Measurements from ENCODE around the gene PROS1.
"Not testable (repeated sequence)": the region's sequence is repeated elsewhere in the genome, so short reads cannot be mapped to it uniquely, and the experiment has no call there.

PROS1 gene

DNA sequence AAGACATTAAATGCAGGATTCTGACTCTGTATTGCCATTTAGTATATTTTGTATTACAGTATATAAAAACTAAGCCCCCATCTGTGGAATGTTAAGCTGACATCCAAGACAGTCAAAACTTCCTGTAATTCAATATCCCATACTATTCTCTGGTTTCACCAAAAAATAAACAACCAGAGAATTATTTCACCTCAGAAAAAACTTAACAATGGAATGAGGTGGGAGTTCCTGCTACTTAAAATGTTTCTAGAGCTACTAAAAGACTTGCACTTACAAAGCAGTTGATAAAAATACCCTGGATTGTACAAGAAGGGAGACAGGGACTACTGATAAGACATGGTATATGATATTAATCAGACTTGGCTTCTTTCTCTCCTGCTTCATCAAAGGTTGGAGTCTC lies 14.6 kb upstream of the PROS1 start:
- H3K9me3 Mint-ChIP-seq, result no peaks in the 10 kb centered on the region
- no peaks in the 10 kb centered on the region for H3K27me3 Mint-ChIP-seq
- H3K27ac Mint-ChIP-seq, result no peak overlapping the region
- peaks cover 2% of the 10 kb centered on the region for H3K36me3 Mint-ChIP-seq
- no peaks in the 10 kb centered on the region for H3K4me1 Mint-ChIP-seq
- H3K4me3 Mint-ChIP-seq, result no peak overlapping the region

DNA sequence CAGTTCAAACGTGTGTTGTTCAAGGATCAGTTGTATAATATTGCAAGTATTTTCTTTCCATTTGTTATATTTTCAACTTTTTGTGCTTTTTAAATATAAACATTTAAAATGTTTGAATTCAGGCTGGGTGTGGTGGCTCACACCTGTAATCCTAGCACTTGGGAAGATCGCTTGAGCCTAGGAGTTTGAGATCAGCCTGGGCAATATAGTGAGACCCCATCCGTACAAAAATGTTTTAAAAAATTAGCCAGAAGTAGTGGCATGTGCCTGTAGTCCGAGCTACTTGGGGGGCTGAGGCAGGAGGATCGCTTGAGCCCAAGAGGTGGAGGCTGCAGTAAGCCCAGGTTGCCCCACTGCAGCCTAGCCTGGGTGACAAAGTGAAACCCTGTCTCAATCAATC lies 10.9 kb upstream of the PROS1 start:
- Mint-ChIP-seq H3K9me3 (no peaks in the 10 kb centered on the region), H3K4me1 (peaks cover 19% of the 10 kb centered on the region), H3K27me3 (no peaks in the 10 kb centered on the region), H3K4me3 (no peak overlapping the region), H3K36me3 (peaks cover 2% of the 10 kb centered on the region), H3K27ac (no peak overlapping the region)

DNA sequence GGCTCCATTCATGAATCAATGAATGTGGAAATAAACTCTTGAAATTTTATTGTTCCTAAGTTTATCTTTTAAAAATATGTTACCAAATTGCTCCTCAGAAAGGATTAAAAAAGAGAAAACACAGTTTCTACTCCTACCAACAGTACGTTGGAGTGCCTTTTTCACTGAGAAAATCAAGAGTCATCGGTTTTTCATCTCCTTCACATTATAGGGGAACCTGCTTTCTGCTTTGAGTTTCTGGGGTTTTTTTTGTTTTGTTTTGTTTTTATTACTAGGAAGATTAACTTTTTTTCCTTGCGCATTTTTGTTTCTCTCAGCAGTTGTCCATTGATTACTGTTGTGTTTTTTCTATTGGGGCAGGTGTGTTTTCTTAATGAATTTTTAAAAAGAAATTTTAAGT lies 9.7 kb upstream of the PROS1 start:
- Mint-ChIP-seq H3K4me3 (no peak overlapping the region), H3K36me3 (no peaks in the 10 kb centered on the region), H3K9me3 (no peaks in the 10 kb centered on the region), H3K4me1 (peaks cover 24% of the 10 kb centered on the region), H3K27me3 (no peaks in the 10 kb centered on the region), H3K27ac (no peak overlapping the region)

DNA sequence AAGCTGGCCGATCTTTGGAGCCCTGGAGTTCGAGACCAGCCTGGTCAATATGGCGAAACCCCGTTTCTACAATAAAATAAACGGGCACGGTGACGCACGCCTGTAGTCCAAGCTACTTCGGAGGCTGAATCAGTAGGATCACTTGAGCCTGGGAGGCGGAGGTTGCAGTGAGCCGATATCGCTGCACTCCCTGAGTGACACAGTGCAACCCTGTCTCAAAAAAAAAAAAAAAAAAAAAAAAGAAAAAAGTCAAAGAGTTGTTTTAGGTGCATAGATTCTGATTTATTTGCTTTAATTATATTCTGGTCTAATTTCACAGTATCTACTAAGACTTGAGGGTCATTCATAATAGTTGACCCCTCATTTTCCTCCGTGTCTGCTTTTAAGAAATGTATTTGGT lies 8.0 kb upstream of the PROS1 start:
- H3K36me3 Mint-ChIP-seq, result no peaks in the 10 kb centered on the region
- no peaks in the 10 kb centered on the region for H3K27me3 Mint-ChIP-seq
- H3K4me3 Mint-ChIP-seq, result peak overlapping the region; percentile 88
- H3K27ac Mint-ChIP-seq, result peak overlapping the region; percentile 14
- H3K9me3 Mint-ChIP-seq, result no peaks in the 10 kb centered on the region
- peaks cover 24% of the 10 kb centered on the region for H3K4me1 Mint-ChIP-seq

DNA sequence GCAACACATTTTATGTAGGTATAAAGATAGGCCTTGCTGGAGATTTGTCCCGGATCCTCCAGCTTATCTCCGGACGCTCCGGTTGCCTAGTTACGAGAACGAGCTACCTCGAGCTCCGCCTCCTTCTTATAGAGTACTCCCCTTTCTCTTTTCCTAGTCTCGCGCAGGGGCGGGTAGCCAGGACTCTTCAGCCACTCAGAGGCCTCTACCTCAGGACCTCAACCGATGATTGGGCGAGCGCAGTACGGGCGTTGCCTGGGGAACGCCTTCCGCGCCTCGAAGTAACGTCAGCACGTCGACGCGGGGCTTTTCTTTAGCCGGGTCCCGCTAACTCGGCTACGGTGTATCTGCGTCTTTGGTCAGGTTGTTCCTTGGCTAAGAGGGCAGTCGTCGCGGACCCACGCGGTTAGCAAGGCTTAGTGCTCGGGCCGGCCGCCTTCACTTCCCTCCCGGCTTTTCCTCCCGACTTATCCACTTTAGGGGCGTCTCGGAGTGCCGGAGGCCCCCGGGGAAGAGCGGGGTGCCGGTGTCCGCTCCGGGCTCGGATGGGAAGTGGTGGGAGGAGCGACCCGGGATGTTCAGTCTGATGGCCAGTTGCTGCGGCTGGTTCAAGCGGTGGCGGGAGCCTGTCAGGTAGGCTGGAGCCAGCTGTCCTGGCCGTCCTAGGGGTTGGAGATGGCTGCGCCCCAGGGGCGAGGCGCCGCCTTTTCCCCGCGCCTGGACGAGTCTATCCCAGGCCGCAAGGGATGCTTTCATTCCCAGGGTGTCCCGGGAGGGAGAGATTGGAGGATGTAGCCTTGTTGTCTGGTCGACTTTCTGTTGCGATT lies 6.4 kb upstream of the PROS1 start, which contains the start of gene ARL13B:
TSS of gene ARL13B (plus strand) at position 306 of the 827 bp plus-strand sequence. CDS start at position 575, 269 bp downstream.
- Mint-ChIP-seq H3K36me3 (no peaks in the 10 kb centered on the region), H3K27ac (peak within 1 kb of the TSS; percentile 48), H3K4me3 (peak within 1 kb of the TSS; percentile 88), H3K9me3 (no peaks in the 10 kb centered on the region), H3K27me3 (peaks cover 3% of the 10 kb centered on the region), H3K4me1 (peaks cover 28% of the 10 kb centered on the region)

DNA sequence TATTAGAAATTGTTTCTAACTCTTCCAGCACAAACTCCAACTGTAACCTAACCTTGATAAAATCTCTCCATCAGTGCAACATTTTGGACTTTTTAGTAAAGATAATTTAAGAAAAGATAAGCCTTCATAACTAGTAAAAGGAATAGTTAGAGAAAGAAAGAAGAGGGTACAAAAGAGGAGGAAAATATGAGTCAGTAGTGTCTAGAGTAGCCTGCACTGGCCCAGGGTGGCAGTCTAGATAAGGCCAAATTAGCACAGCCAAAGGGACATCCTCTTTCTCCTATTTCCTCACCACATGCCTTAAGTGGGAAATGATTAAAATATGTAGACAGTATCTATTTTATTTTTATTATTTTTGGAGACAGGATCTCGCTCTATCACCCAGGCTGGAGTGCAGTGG lies 3.7 kb downstream of the PROS1 start:
- Mint-ChIP-seq H3K27ac (no peak overlapping the region), H3K4me1 (peaks cover 7% of the 10 kb centered on the region), H3K4me3 (no peak overlapping the region), H3K9me3 (no peaks in the 10 kb centered on the region), H3K27me3 (peaks cover 8% of the 10 kb centered on the region), H3K36me3 (no peaks in the 10 kb centered on the region)

DNA sequence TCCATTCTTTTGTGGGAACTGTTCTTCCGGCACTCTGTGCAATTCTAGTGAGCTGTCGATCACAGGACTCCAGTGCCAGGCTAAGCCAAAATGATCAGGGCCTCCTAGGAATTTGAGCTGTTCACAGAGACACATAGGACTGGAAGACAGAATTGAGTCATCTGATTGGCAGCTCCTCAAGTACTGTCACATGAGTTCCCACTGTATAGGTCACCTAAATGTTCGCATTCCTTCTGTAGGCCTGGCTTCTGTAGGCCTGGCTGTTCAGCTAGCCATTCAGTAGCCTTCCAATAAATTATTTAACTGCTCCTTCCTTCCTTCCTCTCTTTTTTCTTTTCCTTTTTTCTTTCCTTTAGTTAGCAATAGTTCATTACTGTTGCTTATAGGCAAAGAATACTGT lies 4.3 kb downstream of the PROS1 start:
- Mint-ChIP-seq H3K9me3 (no peaks in the 10 kb centered on the region), H3K4me3 (no peak overlapping the region), H3K4me1 (peaks cover 7% of the 10 kb centered on the region), H3K27me3 (peaks cover 8% of the 10 kb centered on the region), H3K36me3 (no peaks in the 10 kb centered on the region), H3K27ac (no peak overlapping the region)

DNA sequence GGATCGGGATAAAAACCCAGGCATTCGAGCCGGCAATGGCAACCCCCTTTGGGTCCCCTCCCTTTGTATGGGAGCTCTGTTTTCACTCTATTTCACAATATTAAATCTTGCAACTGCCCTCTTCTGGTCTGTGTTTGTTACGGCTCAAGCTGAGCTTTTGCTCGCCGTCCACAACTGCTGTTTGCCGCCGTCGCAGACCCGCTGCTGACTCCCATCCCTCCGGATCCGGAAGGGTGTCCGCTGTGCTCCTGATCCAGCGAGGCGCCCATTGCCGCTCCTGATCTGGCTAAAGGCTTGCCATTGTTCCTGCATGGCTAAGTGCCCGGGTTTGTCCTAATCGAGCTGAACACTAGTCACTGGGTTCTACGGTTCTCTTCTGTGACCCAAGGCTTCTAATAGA lies 8.6 kb downstream of the PROS1 start:
- not testable (repeated sequence) for H3K9me3 Mint-ChIP-seq, H3K4me1 Mint-ChIP-seq, H3K27me3 Mint-ChIP-seq, H3K36me3 Mint-ChIP-seq, H3K27ac Mint-ChIP-seq, H3K4me3 Mint-ChIP-seq

DNA sequence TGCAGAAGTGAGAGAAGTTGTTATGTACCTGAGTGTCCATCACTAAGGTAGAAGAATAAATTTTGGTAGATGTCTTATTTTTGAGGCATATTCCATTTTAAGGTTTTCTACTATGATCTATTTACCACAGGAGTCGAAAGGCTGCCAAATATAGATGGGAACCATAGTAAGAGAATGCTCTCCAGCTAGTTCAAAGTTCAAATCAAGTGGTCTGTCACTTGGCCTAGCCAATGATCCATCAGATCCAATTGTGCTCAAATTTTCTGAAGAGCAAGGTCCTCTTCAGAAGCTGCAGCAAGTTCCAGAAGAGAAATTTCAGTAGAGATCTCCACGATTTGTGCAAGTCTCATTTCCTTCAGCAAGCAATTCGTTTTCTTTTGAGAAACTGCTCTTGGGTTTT lies 10.9 kb downstream of the PROS1 start:
- no peaks in the 10 kb centered on the region for H3K4me1 Mint-ChIP-seq
- H3K27ac Mint-ChIP-seq, result no peak overlapping the region
- no peaks in the 10 kb centered on the region for H3K9me3 Mint-ChIP-seq
- no peak overlapping the region for H3K4me3 Mint-ChIP-seq
- peaks cover 5% of the 10 kb centered on the region for H3K27me3 Mint-ChIP-seq
- no peaks in the 10 kb centered on the region for H3K36me3 Mint-ChIP-seq

DNA sequence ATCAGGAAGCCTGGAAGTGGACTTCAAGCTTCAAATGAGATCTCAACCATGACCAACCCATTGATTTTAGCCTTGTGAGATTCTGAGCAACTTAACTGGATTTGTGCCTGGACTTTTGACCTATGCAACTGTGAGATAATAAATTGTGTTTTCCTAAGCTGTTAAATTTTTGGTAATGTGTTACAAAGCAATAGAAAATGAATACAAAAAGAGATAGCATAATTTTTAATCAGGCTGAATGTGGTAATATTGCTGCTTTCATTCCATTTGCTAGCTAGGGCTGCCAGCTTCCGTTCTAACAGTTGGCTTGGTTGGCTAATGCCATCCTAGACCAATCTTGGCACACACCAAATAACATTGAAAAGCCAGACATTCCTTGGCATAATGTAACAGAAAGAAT lies 12.2 kb downstream of the PROS1 start:
- H3K36me3 Mint-ChIP-seq, result no peaks in the 10 kb centered on the region
- H3K9me3 Mint-ChIP-seq, result no peaks in the 10 kb centered on the region
- H3K27ac Mint-ChIP-seq, result no peak overlapping the region
- peaks cover 7% of the 10 kb centered on the region for H3K27me3 Mint-ChIP-seq
- H3K4me1 Mint-ChIP-seq, result no peaks in the 10 kb centered on the region
- H3K4me3 Mint-ChIP-seq, result no peak overlapping the region

DNA sequence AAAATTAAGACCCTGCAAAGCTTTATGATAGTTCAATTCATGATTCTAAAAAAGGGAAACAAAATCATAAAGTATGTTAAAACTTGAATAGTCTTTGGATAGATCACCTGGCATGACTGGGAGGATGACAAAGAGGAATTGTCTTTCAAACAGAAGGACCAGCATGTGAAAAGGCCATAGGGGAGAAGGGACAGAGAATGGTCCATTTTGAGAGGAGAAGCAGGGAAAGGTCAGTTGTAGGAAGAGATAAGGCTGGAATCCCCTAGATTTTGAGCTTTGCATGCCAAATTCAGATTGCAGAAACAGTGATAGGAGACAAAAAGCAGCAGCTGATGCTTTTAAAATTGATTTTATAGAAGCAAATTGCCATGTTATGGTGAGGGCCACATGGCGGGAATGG lies 12.7 kb downstream of the PROS1 start:
- H3K27ac Mint-ChIP-seq, result no peak overlapping the region
- H3K4me3 Mint-ChIP-seq, result no peak overlapping the region
- H3K36me3 Mint-ChIP-seq, result no peaks in the 10 kb centered on the region
- no peaks in the 10 kb centered on the region for H3K4me1 Mint-ChIP-seq
- H3K9me3 Mint-ChIP-seq, result no peaks in the 10 kb centered on the region
- peaks cover 8% of the 10 kb centered on the region for H3K27me3 Mint-ChIP-seq

DNA sequence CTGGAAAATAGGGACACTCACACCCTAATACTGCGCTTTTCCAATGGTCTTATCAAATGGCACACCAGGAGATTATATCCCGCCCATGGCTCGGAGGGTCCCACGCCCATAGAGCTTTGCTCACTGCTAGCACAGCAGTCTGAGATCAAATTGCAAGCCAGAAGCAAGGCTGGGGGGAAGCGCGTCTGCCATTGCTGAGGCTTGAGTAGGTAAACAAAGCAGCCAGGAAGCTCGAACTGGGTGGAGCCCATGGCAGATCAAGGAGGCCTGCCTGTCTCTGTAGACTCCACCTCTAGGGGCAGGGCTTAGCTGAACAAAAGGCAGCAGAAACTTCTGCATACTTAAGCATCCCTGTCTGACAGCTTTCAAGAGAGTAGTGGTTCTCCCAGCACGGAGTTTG lies 23.7 kb downstream of the PROS1 start:
- not testable (repeated sequence) for H3K4me1 Mint-ChIP-seq, H3K36me3 Mint-ChIP-seq, H3K27me3 Mint-ChIP-seq, H3K27ac Mint-ChIP-seq, H3K4me3 Mint-ChIP-seq, H3K9me3 Mint-ChIP-seq

DNA sequence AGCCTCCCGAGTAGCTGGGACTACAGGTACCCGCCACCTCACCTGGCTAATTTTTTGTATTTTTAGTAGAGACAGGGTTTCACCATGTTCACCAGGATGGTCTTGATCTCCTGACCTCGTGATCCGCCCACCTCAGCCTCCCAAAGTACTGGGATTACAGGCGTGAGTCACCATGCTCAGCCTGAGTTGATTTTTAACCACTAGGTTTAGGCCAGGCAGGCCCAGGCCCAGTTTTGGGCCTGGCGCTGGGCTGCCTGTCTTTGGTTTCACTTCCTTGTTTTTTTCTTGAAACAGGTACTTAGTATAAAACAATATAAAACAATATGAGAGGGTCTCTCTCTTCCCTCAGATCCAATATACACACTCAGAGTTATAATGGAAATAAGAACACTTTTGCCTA lies 36.2 kb downstream of the PROS1 start:
- H3K9me3 Mint-ChIP-seq, H3K27ac Mint-ChIP-seq, H3K27me3 Mint-ChIP-seq, H3K4me3 Mint-ChIP-seq, H3K36me3 Mint-ChIP-seq, H3K4me1 Mint-ChIP-seq: not testable (repeated sequence)

DNA sequence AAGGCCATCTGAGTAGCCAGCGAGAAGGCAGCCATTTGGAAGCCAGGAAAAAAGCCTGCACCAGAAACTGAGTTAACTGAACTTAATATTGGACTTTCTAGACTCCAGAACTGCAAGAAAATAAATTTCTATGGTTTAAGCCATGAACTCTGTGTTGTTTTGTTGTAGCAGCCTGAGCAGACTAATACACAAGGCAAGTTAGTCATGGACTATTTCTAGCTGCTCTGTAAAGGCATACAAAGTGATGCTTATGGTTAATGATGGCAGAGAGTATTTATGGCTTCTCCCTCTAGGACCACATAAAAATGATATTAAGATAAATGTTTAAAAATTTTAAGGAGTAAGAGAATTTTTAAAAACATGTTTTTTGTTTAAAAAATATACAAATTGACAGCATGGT lies 37.1 kb downstream of the PROS1 start:
- Mint-ChIP-seq H3K27me3 (peaks cover 1% of the 10 kb centered on the region), H3K4me3 (no peak overlapping the region), H3K4me1 (no peaks in the 10 kb centered on the region)

DNA sequence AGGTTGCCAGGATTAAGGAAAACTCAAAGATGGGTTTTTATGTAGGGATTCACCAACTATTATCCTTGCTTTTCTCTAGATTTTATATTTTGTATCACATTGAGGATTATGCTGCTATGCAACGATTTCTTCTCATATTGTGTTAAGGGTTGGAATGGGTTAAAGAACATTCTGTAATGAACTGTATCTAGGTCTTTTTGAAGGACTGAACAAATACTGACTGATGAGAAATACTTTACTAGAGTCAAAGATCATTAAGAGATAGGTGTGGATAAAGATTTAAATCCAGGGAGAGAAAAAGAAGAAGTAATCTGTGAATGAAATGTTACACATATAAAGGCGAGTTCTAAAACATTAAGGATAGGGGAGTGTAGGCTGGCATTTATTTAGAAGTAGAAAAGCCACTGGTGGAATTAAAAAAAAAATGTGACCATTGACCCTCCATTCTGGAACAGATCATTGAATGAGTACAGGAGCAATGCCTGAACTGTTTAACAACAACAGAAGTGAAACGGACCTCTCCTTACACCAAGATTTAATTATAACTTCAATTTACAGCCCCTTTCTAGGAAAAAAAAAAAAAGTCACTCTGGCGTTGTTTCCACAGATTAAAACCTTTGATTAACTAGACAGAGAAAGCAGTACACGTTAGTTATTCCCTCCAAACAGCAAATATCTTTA lies 39.2 kb downstream of the PROS1 start:
- Mint-ChIP-seq H3K27ac (no peak overlapping the region), H3K36me3 (no peaks in the 10 kb centered on the region), H3K9me3 (no peaks in the 10 kb centered on the region)

More for the DNA sequence above, 37.1 kb downstream of the PROS1 start:
- H3K36me3 Mint-ChIP-seq, result no peaks in the 10 kb centered on the region
- no peaks in the 10 kb centered on the region for H3K9me3 Mint-ChIP-seq
- H3K27ac Mint-ChIP-seq, result no peak overlapping the region

DNA sequence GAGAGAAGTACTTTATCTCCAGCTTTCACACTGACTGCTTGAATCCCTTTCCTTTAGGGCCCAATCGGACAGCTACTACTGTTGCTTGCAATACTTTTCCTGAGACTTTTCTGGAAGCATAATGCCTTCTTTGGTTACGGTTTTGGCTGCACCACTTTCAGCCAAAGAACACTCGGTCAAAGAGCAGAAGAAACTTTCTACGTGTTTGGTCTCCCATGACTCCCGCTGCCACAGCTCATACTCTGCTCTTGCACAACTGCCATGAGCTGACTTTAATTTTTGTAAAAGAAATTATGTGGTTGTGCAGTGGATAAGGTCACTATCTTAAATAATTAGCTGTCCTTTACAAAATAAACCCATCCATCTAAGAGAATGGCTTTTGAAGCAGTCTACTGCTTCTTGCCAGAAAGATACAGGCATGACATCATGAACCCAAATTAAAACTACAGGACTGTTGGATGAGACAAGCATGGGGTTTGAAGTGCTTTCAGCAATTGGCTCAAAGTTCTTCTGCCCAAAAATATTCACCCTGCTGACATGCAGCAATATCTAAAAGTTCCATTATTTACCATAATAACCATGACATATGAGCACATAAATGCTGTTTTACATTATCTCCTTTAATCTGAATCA lies 42.0 kb downstream of the PROS1 start:
- Mint-ChIP-seq H3K4me3 (no peak overlapping the region), H3K36me3 (no peaks in the 10 kb centered on the region), H3K27me3 (peaks cover 3% of the 10 kb centered on the region), H3K27ac (no peak overlapping the region), H3K9me3 (no peaks in the 10 kb centered on the region), H3K4me1 (no peaks in the 10 kb centered on the region)

More for the DNA sequence above, 39.2 kb downstream of the PROS1 start:
- Mint-ChIP-seq H3K27me3 (peaks cover 1% of the 10 kb centered on the region), H3K4me1 (no peaks in the 10 kb centered on the region), H3K4me3 (no peak overlapping the region)

Data from activated naive CD4-positive, alpha-beta T cell treated with anti-CD3 and anti-CD28 coated beads, Interleukin-2, amount 50 U/mL, for 24 hours (primary cell).